GM23338 (cell line): ENCODE results near the gene SEMA3E. TPM values are rescaled to one million over a fixed set of nuclear protein-coding genes. Genes with fewer than 3 reads are reported as not detected.
A peak's percentile ranks its signal among the peaks of the same experiment; 100 is the strongest.

Experiments
- ATAC-seq: fragments of 200-7000 bp; cut with Tn5 transposase; 3 replicates; pipeline ENCODE4 v1.9.1; 2020
- DNase-seq: peaks from one replicate; pipeline ENCODE4 v3.0.0-alpha.2; 2015; ENCODE audit warnings: low spot score
- H2AFZ ChIP-seq: fragments of 200-600 bp; sonication (generic); 2 replicates; pipeline ENCODE4 v1.8.0; 2016; ENCODE audit warnings: antibody characterized with exemption, mild to moderate bottlenecking, moderate library complexity
- H3F3A ChIP-seq: fragments of 200-600 bp; sonication (generic); replicated peaks from 2 replicates; pipeline ENCODE4 v1.8.0; 2017; ENCODE audit warnings: antibody characterized with exemption, mixed run types, low read depth
- H3K27ac ChIP-seq: fragments of 200-600 bp; sonication (generic); 2 replicates; pipeline ENCODE4 v1.6.1; 2016; ENCODE audit warnings: low read depth
- H3K27me3 ChIP-seq: fragments of 200-600 bp; sonication (generic); 2 replicates; pipeline ENCODE4 v1.8.0; 2016; ENCODE audit warnings: mild to moderate bottlenecking, mixed run types, moderate library complexity; ENCODE audit not compliant: insufficient read depth
- H3K36me3 ChIP-seq: fragments of 200-600 bp; sonication (generic); 2 replicates; pipeline ENCODE4 v1.8.0; 2016; ENCODE audit warnings: mild to moderate bottlenecking; ENCODE audit not compliant: insufficient read depth
- H3K4me1 ChIP-seq: fragments of 200-600 bp; sonication (generic); 2 replicates; pipeline ENCODE4 v1.8.0; 2016; ENCODE audit warnings: mild to moderate bottlenecking, moderate library complexity; ENCODE audit not compliant: insufficient read depth
- H3K4me2 ChIP-seq: fragments of 200-600 bp; sonication (generic); 2 replicates; pipeline ENCODE4 v1.7.1; 2017; ENCODE audit warnings: mixed run types
- H3K4me3 ChIP-seq: fragments of 200-600 bp; sonication (generic); 2 replicates; pipeline ENCODE4 v1.6.1; 2016; ENCODE audit warnings: mixed run types
- H3K79me2 ChIP-seq: fragments of 200-600 bp; sonication (generic); replicated peaks from 2 replicates; pipeline ENCODE4 v1.8.0; 2017; ENCODE audit warnings: mild to moderate bottlenecking; ENCODE audit not compliant: insufficient read depth
- H3K9me2 ChIP-seq: fragments of 200-600 bp; sonication (generic); 2 replicates; pipeline ENCODE4 v1.8.0; 2017; ENCODE audit not compliant: insufficient read depth
- H4K20me1 ChIP-seq: fragments of 200-600 bp; sonication (generic); replicated peaks from 2 replicates; pipeline ENCODE4 v1.8.0; 2017; ENCODE audit warnings: mild to moderate bottlenecking; ENCODE audit not compliant: insufficient read depth
- H3K27ac Mint-ChIP-seq: 2 replicates; pipeline ENCODE4 v1.8.0; 2020; ENCODE audit warnings: inconsistent platforms, mild to moderate bottlenecking, moderate library complexity, mixed read lengths
- H3K27me3 Mint-ChIP-seq: 3 replicates; pipeline ENCODE4 v1.8.0; 2022; ENCODE audit warnings: low read depth, mild to moderate bottlenecking, moderate library complexity, mixed read lengths, inconsistent platforms; ENCODE audit not compliant: insufficient read depth, poor library complexity
- H3K36me3 Mint-ChIP-seq: 3 replicates; pipeline ENCODE4 v1.8.0; 2021; ENCODE audit warnings: low read depth, mild to moderate bottlenecking, inconsistent platforms, moderate library complexity, mixed read lengths
- H3K4me1 Mint-ChIP-seq: 3 replicates; pipeline ENCODE4 v1.8.0; 2020; ENCODE audit warnings: mild to moderate bottlenecking, inconsistent platforms, mixed read lengths
- H3K4me3 Mint-ChIP-seq: 3 replicates; pipeline ENCODE4 v1.8.0; 2021; ENCODE audit warnings: moderate library complexity, mild to moderate bottlenecking, inconsistent platforms, mixed read lengths
- H3K9me3 Mint-ChIP-seq: 3 replicates; pipeline ENCODE4 v1.8.0; 2020; ENCODE audit warnings: moderate library complexity, mild to moderate bottlenecking, inconsistent platforms, mixed read lengths
- CREB1 ChIP-seq: fragments of 250-450 bp; sonication (Bioruptor Pico); IDR thresholded peaks from 2 replicates; pipeline ENCODE4 v1.5.0; 2020; ENCODE audit warnings: low read depth, mild to moderate bottlenecking, moderate library complexity
- CTCF ChIP-seq, 2 experiments: fragments of 200-600 bp in 1 of 2; sonication (generic) in 1 of 2; conservative IDR thresholded peaks; 2 replicates each; pipeline versions ENCODE4 v1.5.1 to v1.6.1; 2016 to 2017; ENCODE audit warnings: antibody characterized with exemption in 2 of 2, low read depth in 2 of 2, mild to moderate bottlenecking in 2 of 2, moderate library complexity in 1 of 2
- ETS1 ChIP-seq: IDR thresholded peaks from 2 replicates; pipeline ENCODE4 v1.6.1; 2016; ENCODE audit warnings: antibody characterized with exemption
- EZH2 ChIP-seq: fragments of 200-600 bp; sonication (generic); IDR thresholded peaks from one replicate; pipeline ENCODE4 v1.8.0; 2017; ENCODE audit warnings: antibody characterized with exemption, mild to moderate bottlenecking, low read depth; ENCODE audit not compliant: unreplicated experiment
- EZH2phosphoT487 ChIP-seq: fragments of 200-600 bp; sonication (generic); IDR thresholded peaks from one replicate; pipeline ENCODE4 v1.8.1; 2018; ENCODE audit warnings: antibody characterized with exemption; ENCODE audit not compliant: unreplicated experiment
- JUNB ChIP-seq: IDR thresholded peaks from one replicate; pipeline ENCODE4 v1.6.1; 2016; ENCODE audit warnings: antibody characterized with exemption; ENCODE audit not compliant: unreplicated experiment
- NANOG ChIP-seq: IDR thresholded peaks from 2 replicates; pipeline ENCODE4 v1.6.1; 2016; ENCODE audit warnings: antibody characterized with exemption, borderline replicate concordance
- POLR2AphosphoS5 ChIP-seq: IDR thresholded peaks from 2 replicates; pipeline ENCODE4 v1.6.1; 2016; ENCODE audit warnings: antibody characterized with exemption, low read depth
- REST ChIP-seq: IDR thresholded peaks from one replicate; pipeline ENCODE4 v1.6.1; 2018; ENCODE audit warnings: antibody characterized with exemption; ENCODE audit not compliant: unreplicated experiment
- STAT1 ChIP-seq: IDR thresholded peaks from one replicate; pipeline ENCODE4 v1.6.1; 2016; ENCODE audit warnings: antibody characterized with exemption; ENCODE audit not compliant: unreplicated experiment
- ZNF114 ChIP-seq: fragments of 250-450 bp; sonication (Bioruptor Pico); IDR thresholded peaks from 2 replicates; pipeline ENCODE4 v1.5.0; 2020; ENCODE audit warnings: mild to moderate bottlenecking, moderate library complexity
- ZNF331 ChIP-seq: fragments of 250-450 bp; sonication (Bioruptor Pico); IDR thresholded peaks from 2 replicates; pipeline ENCODE4 v1.5.0; 2020; ENCODE audit warnings: low read depth, mild to moderate bottlenecking, moderate library complexity
- ZNF462 ChIP-seq: fragments of 250-450 bp; sonication (Bioruptor Pico); IDR thresholded peaks from 2 replicates; pipeline ENCODE4 v1.5.0; 2020; ENCODE audit warnings: mild to moderate bottlenecking, moderate library complexity
- polyA plus RNA-seq: library from polyadenylated mRNA; unstranded; fragments of >200 nt; fragmentation: Nextera tagmentation; extraction: Ambion mirVana; gene quantifications from 2 replicates; pipeline ENCODE4 v1.2.1, GENCODE V29; 2016
- total RNA-seq: library from RNA; depleted of rRNA; stranded (reverse); fragments of >200 nt; shearing (Covaris generic); gene quantifications from 2 replicates; pipeline ENCODE4 v1.2.3, GENCODE V29; 2014

Gene SEMA3E
- total and polyA plus RNA-seq, 2 experiments from 2014 or later = 5.4 to 15.7 TPM

GRCh38 chr7:83469491-83469890, 179.4 kb downstream of the SEMA3E start:
- DNase-seq = peak; percentile 17
- Histone ChIP-seq H2AFZ (no peak overlapping the region), H3K36me3 (no peaks in the 10 kb centered on the region), H4K20me1 (no peaks in the 10 kb centered on the region), H3F3A (peaks cover 9% of the 10 kb centered on the region), H3K27me3 (no peaks in the 10 kb centered on the region), H3K4me3 (no peak overlapping the region), H3K9me2 (no peaks in the 10 kb centered on the region), H3K27ac (no peak overlapping the region), H3K4me1 (peaks cover 38% of the 10 kb centered on the region), H3K4me2 (no peak overlapping the region), H3K79me2 (no peaks in the 10 kb centered on the region)
- peak; percentile 10; the same call in 1 of the 3 replicates for ATAC-seq
- Mint-ChIP-seq H3K4me3 (0 out of 3 replicates have a peak overlapping the region, but pooled peaks have one; percentile 26), H3K9me3 (no peaks in the 10 kb centered on the region), H3K27ac (peak overlapping the region; percentile 74; the same call in 1 of the 2 replicates), H3K36me3 (peaks cover 29% of the 10 kb centered on the region), H3K4me1 (peaks cover 43% of the 10 kb centered on the region), H3K27me3 (peaks cover 23% of the 10 kb centered on the region)
- TF ChIP-seq EZH2phosphoT487 = no peak
- no peak for TF ChIP-seq JUNB
- TF ChIP-seq CTCF (conservative IDR thresholded peaks at IDR 0.05; ENCODE audit: low read depth in 2 of 2) = no peak
- TF ChIP-seq ZNF114 (CRISPR knock-in tag) = no peak
- no peak for TF ChIP-seq ZNF462 (CRISPR knock-in tag)
- no peak for TF ChIP-seq NANOG
- no peak for TF ChIP-seq STAT1
- no peak for TF ChIP-seq ETS1
- no peak for TF ChIP-seq REST
- no peak for TF ChIP-seq POLR2AphosphoS5
- no peak for TF ChIP-seq CREB1 (CRISPR knock-in tag)
- no peak for TF ChIP-seq EZH2
- no peak for TF ChIP-seq ZNF331 (CRISPR knock-in tag)
